ENCODE measurements around the gene PIGC.

DNA sequence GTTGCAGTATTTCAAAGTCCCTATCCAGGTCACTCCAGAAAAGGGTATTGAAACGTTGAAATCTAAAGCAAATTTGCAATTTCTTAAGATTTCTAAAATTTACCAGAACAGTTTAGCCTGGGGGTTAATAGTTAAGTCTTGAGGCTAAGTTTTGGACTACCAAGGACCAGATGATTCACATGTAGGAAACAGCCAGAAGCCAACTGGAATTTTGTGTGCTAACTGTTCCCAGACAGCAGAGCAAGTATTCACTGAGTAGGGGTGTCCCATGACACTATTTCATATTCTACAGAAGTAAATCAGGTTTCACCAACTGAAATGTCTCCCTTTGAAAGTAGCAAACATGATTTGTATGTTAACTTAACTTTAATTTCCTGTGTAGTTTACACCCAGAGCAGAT, 34.9 kb downstream of the PIGC start:
- no peak for TF ChIP-seq POLR2A (IDR thresholded peaks at IDR 0.05)
- TF ChIP-seq, protein P1, sequence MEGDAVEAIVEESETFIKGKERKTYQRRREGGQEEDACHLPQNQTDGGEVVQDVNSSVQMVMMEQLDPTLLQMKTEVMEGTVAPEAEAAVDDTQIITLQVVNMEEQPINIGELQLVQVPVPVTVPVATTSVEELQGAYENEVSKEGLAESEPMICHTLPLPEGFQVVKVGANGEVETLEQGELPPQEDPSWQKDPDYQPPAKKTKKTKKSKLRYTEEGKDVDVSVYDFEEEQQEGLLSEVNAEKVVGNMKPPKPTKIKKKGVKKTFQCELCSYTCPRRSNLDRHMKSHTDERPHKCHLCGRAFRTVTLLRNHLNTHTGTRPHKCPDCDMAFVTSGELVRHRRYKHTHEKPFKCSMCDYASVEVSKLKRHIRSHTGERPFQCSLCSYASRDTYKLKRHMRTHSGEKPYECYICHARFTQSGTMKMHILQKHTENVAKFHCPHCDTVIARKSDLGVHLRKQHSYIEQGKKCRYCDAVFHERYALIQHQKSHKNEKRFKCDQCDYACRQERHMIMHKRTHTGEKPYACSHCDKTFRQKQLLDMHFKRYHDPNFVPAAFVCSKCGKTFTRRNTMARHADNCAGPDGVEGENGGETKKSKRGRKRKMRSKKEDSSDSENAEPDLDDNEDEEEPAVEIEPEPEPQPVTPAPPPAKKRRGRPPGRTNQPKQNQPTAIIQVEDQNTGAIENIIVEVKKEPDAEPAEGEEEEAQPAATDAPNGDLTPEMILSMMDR (IDR thresholded peaks at IDR 0.05) = no peak

All from thyroid gland (tissue), 4 donors.